Adrenal gland (tissue), 19 donors: Measurements from ENCODE around the gene C1QB. TPM values are rescaled to one million over a fixed set of nuclear protein-coding genes. Genes with fewer than 3 reads are reported as not detected.

ENCODE experiments used
- DNase-seq, 7 donors: peaks; one replicate each; pipeline ENCODE4 v3.0.0-alpha.2; 2019 to 2020
- H3K27ac ChIP-seq, 5 donors: fragments of 200-600 bp; sonication (generic) in 4 of 5; 1 replicate in 3 of 5; 2 replicates in 2 of 5; pipeline versions ENCODE4 v1.5.1 to v1.8.0; 2016 to 2020; ENCODE audit warnings: mild to moderate bottlenecking in 1 of 5
- H3K27me3 ChIP-seq: fragments of 200-600 bp; 2 replicates; pipeline ENCODE4 v1.8.0; 2021
- H3K36me3 ChIP-seq, 2 donors: fragments of 200-600 bp; replicated peaks in 1 of 2; 1 replicate in 1 of 2; 2 replicates in 1 of 2; pipeline versions ENCODE4 v1.5.1 to v1.8.0; 2018 to 2022
- H3K4me1 ChIP-seq, 2 donors: fragments of 200-600 bp; replicated peaks in 1 of 2; 1 replicate in 1 of 2; 2 replicates in 1 of 2; pipeline versions ENCODE4 v1.5.1 to v1.8.0; 2018 to 2021
- H3K4me3 ChIP-seq, 4 donors: fragments of 200-600 bp; sonication (generic) in 3 of 4; one replicate each; pipeline ENCODE4 v1.5.1; 2016 to 2018
- H3K9me3 ChIP-seq, 3 donors: fragments of 200-600 bp; sonication (generic) in 1 of 3; replicated peaks in 1 of 3; 1 replicate in 2 of 3; 2 replicates in 1 of 3; pipeline versions ENCODE4 v1.5.1 to v1.8.0; 2016 to 2021
- CTCF ChIP-seq, 6 experiments: fragments of 450-650 bp in 4 of 6; fragments of 200-600 bp in 2 of 6; sonication (generic) in 1 of 6; IDR thresholded peaks; 1 replicate in 5 of 6; 2 replicates in 1 of 6; pipeline versions ENCODE4 v1.5.1 to v1.8.0; 2016 to 2021; ENCODE audit warnings: antibody characterized with exemption in 6 of 6, mild to moderate bottlenecking in 2 of 6, moderate library complexity in 1 of 6
- POLR2A ChIP-seq, 2 donors: fragments of 450-650 bp; IDR thresholded peaks; one replicate each; pipeline ENCODE4 v1.6.1; 2017; ENCODE audit warnings: antibody characterized with exemption in 2 of 2, mild to moderate bottlenecking in 2 of 2, moderate library complexity in 1 of 2
- WGBS, 4 donors: extraction: QIAGEN DNeasy Blood & Tissue Kit in 2 of 4; methylation state at CpG; one replicate each; pipeline versions ENCODE4 v1.1.5 to v1.1.7; 2013 to 2017; 5-methylcytosine and 5-hydroxymethylcytosine counted together
- intact Hi-C, 2 donors: fragments of 100-400 bp; cut with DNase I; formaldehyde crosslinking; loops; one replicate each; pipeline versions ENCODE4 v1.14.1 to v1.15.0; 2022 to 2023
- long read RNA-seq, 10 donors: library from polyadenylated mRNA in 3 of 10; unstranded in 2 of 10; stranded (forward) in 1 of 10; transcript quantifications; one replicate each; pipeline ENCODE4 v2.0.0 and lab custom pipeline, GENCODE V29; 2021 to 2026
- polyA plus RNA-seq, 3 donors: library from polyadenylated mRNA; stranded (reverse); fragments of 200-250 nt in 2 of 3; fragments of 350-450 nt in 1 of 3; fragmentation: Illumina TruSeq in 1 of 3; extraction: RNeasy Lipid Tissue Mini Kit (QIAGEN cat#74804) in 1 of 3; gene quantifications; one replicate each; pipeline ENCODE4 v1.2.3, GENCODE V29; 2013 to 2014
- total RNA-seq, 9 donors: library from RNA; depleted of rRNA in 4 of 9; stranded (reverse); fragments of >200 nt in 4 of 9; fragments of 120-200 nt in 1 of 9; fragmentation: NEBNext Ultra II Directional in 1 of 9; extraction: Animal tissue kit (Norgen Biotek cat#: 25700) in 1 of 9; gene quantifications; one replicate each; pipeline versions ENCODE4 v1.1.0 to v1.2.4, GENCODE V29; 2013 to 2023
- donor health status: healthy with polysubstance abuse.
- donor health status: Bipolar disorder and iron deficiency.
- donor health status: DM: yes; HTN: yes; CAD: no.
- donor health status: DM: no; HTN: no; CAD: no.
- donor health status: DM: no; HTN: no; CAD: no.
- donor health status: DM: yes; HTN: yes; CAD: no.

C1QB gene
- 1,000 to 10,000 TPM in 3 of 9 donors, 100 to 1,000 TPM in 5, 10 to 100 TPM in 1; 55.5 to 1,914 (median 748) TPM for total RNA-seq
- 100 to 1,000 TPM; 136 to 301 (median 206) TPM for polyA plus RNA-seq
- long read RNA-seq, donor 1, transcript C1QB-203 (3 exons, 1,254 nt) = major isoform, 11 of 11 reads
- long read RNA-seq, donor 1, partial matches to known transcripts = 0 of 11 reads
- long read RNA-seq, donor 1, other reads (novel, unspliced or antisense) = 0 of 11 reads
- long read RNA-seq, donor 2, transcript C1QB-203 (3 exons, 1,254 nt) = major isoform, 45 of 56 reads
- long read RNA-seq, donor 2, partial matches to known transcripts = 11 of 56 reads
- long read RNA-seq, donor 2, other reads (novel, unspliced or antisense) = 0 of 56 reads
- long read RNA-seq, donor 3, transcript C1QB-203 (3 exons, 1,254 nt) = major isoform, 8 of 13 reads
- long read RNA-seq, donor 3, partial matches to known transcripts = 5 of 13 reads
- long read RNA-seq, donor 3, other reads (novel, unspliced or antisense) = 0 of 13 reads
- long read RNA-seq, donor 4, transcript C1QB-203 (3 exons, 1,254 nt) = major isoform, 431 of 470 reads
- long read RNA-seq, donor 4, partial matches to known transcripts = 31 of 470 reads
- long read RNA-seq, donor 4, other reads (novel, unspliced or antisense) = 5 of 470 reads
- long read RNA-seq, donor 5, transcript C1QB-203 (3 exons, 1,254 nt) = major isoform, 601 of 665 reads
- long read RNA-seq, donor 5, transcript C1QB-202 (4 exons, 977 nt) = minor isoform, 7 of 665 reads
- long read RNA-seq, donor 5, partial matches to known transcripts = 42 of 665 reads
- long read RNA-seq, donor 5, other reads (novel, unspliced or antisense) = 15 of 665 reads
- long read RNA-seq, donor 6, transcript C1QB-203 (3 exons, 1,254 nt) = major isoform, 282 of 312 reads
- long read RNA-seq, donor 6, partial matches to known transcripts = 27 of 312 reads
- long read RNA-seq, donor 6, other reads (novel, unspliced or antisense) = 3 of 312 reads
- long read RNA-seq, donor 7, partial matches to known transcripts = 0 of 3 reads
- long read RNA-seq, donor 7, other reads (novel, unspliced or antisense) = 0 of 3 reads
- long read RNA-seq, donor 8, transcript C1QB-203 (3 exons, 1,254 nt) = major isoform, 24 of 34 reads
- long read RNA-seq, donor 8, partial matches to known transcripts = 10 of 34 reads
- long read RNA-seq, donor 8, other reads (novel, unspliced or antisense) = 0 of 34 reads
- long read RNA-seq, donor 9, transcript C1QB-203 (3 exons, 1,254 nt) = major isoform, 30 of 30 reads
- long read RNA-seq, donor 9, partial matches to known transcripts = 0 of 30 reads
- long read RNA-seq, donor 9, other reads (novel, unspliced or antisense) = 0 of 30 reads
- long read RNA-seq, donor 10, partial matches to known transcripts = 0 of 3 reads
- long read RNA-seq, donor 10, other reads (novel, unspliced or antisense) = 0 of 3 reads

- Histone ChIP-seq H3K27ac (peak within 1 kb of the TSS in 2 of 5 donors; percentile 1 to 74), H3K9me3 (no peaks in the 10 kb centered on the region), H3K36me3 (no peaks in the 10 kb centered on the region), H3K27me3 (no peaks in the 10 kb centered on the region), H3K4me1 (no peaks in the 10 kb centered on the region), H3K4me3 (peak within 1 kb of the TSS in 1 of 4 donors; percentile 52)
- peak in 1 of 2 donors; percentile 49 for TF ChIP-seq POLR2A (IDR thresholded peaks at IDR 0.05)
- TF ChIP-seq CTCF (IDR thresholded peaks at IDR 0.05) = no peak
- DNase-seq = peak; percentile 52 to 85 (median 62)
- 70 to 85% (median 75%) methylated on average over 6 to 13 of the region's 13 CpGs for WGBS, 4 donors
- intact Hi-C loops = no loop called here
Measured at GRCh38 chr1:22652881-22653316, at the start of gene C1QB. TSS of gene C1QB (plus strand) at chr1:22653236. CDS start at chr1:22659463, 6,227 bp downstream.

- Histone ChIP-seq H3K4me1 (no peaks in the 10 kb centered on the region), H3K9me3 (no peaks in the 10 kb centered on the region), H3K27ac (no peak overlapping the region), H3K36me3 (no peaks in the 10 kb centered on the region), H3K4me3 (no peak overlapping the region), H3K27me3 (peaks cover 26% of the 10 kb centered on the region)
- TF ChIP-seq CTCF (IDR thresholded peaks at IDR 0.05) = no peak
- WGBS, 4 donors = 37 to 52% (median 47%) methylated on average over 4 of the region's 4 CpGs
- intact Hi-C loops = no loop called here
- DNase-seq = no peak
Measured at GRCh38 chr1:22606161-22606560, 46.9 kb upstream of the C1QB start.

- Histone ChIP-seq H3K9me3 (no peaks in the 10 kb centered on the region), H3K4me3 (no peak overlapping the region), H3K36me3 (no peaks in the 10 kb centered on the region), H3K27ac (no peak overlapping the region), H3K4me1 (no peaks in the 10 kb centered on the region), H3K27me3 (peaks cover 26% of the 10 kb centered on the region)
- WGBS, 4 donors = 5 to 14% (median 10%) methylated on average over 10 of the region's 10 CpGs
- DNase-seq = no peak
- TF ChIP-seq CTCF (IDR thresholded peaks at IDR 0.05) (no peak), POLR2A (IDR thresholded peaks at IDR 0.05) (no peak)
- intact Hi-C loops = no loop called here
Measured at GRCh38 chr1:22607154-22607553, 45.9 kb upstream of the C1QB start.
